ENCODE results near the gene KRTAP5-3.

GRCh38 chr11:1558775-1559110, 49.5 kb downstream of the KRTAP5-3 start:
- TF ChIP-seq ZBTB49 (CRISPR knock-in tag; IDR thresholded peaks at IDR 0.05; ENCODE audit: borderline replicate concordance) (no peak), RBM39 (optimal IDR thresholded peaks at IDR 0.05; ENCODE audit: low read depth, low read length) (no peak), CTCF (IDR thresholded peaks at IDR 0.05 in 2 of 3, conservative IDR thresholded peaks at IDR 0.05 in 1 of 3; ENCODE audit: insufficient read depth in 2 of 3, low read depth in 1 of 3, low read length in 3 of 3) (no peak), ZBTB7A (IDR thresholded peaks at IDR 0.05; ENCODE audit: borderline replicate concordance, control insufficient read depth, low read depth, low read length) (no peak), POLR2A (conservative IDR thresholded peaks at IDR 0.05) (no peak), RAD21 (CRISPR knock-in tag; conservative IDR thresholded peaks at IDR 0.05 in 1 of 2, IDR thresholded peaks at IDR 0.05 in 1 of 2) (no peak), SMAD3 (CRISPR knock-in tag; conservative IDR thresholded peaks at IDR 0.05) (no peak), BDP1 (IDR thresholded peaks at IDR 0.05; ENCODE audit: insufficient read depth, insufficient read length) (no peak)

Data from K562 (cell line).